Measurements from ENCODE around the gene NLK. TPM values are rescaled to one million over a fixed set of nuclear protein-coding genes. Genes with fewer than 3 reads are reported as not detected.

The NLK gene
- total RNA-seq, 4 donors from 2014 or later = 7.7 to 20.8 (median 11.5) TPM

GRCh38 chr17:28049071-28049470 is 6.6 kb downstream of the NLK start:
- 95% methylated on average over 1 of the region's 1 CpG for WGBS
- H3K9me3 ChIP-seq = no peaks in the 10 kb centered on the region
- H3K27ac ChIP-seq = no peak overlapping the region
- no peak for TF ChIP-seq EP300 (IDR thresholded peaks at IDR 0.05)
- no peak for TF ChIP-seq CTCF (IDR thresholded peaks at IDR 0.05)
- no peak for TF ChIP-seq POLR2AphosphoS5 (IDR thresholded peaks at IDR 0.05)
- no peak for TF ChIP-seq POLR2A (IDR thresholded peaks at IDR 0.05)
- H3K4me3 ChIP-seq = no peak overlapping the region
- H3K27me3 ChIP-seq = no peaks in the 10 kb centered on the region
- H3K36me3 ChIP-seq = no peaks in the 10 kb centered on the region
- H3K4me1 ChIP-seq = peaks cover 25% of the 10 kb centered on the region
- no peak for DNase-seq (ENCODE audit: low spot score in 2 of 2)

GRCh38 chr17:28053044-28053670 is 10.7 kb downstream of the NLK start:
- WGBS = 89% methylated on average over 3 of the region's 3 CpGs
- peaks cover 16% of the 10 kb centered on the region for H3K4me1 ChIP-seq
- no peaks in the 10 kb centered on the region for H3K27me3 ChIP-seq
- H3K27ac ChIP-seq = no peak overlapping the region
- DNase-seq (ENCODE audit: low spot score in 2 of 2) = no peak
- H3K4me3 ChIP-seq = no peak overlapping the region
- no peaks in the 10 kb centered on the region for H3K9me3 ChIP-seq
- TF ChIP-seq EP300 (IDR thresholded peaks at IDR 0.05) (no peak), POLR2A (IDR thresholded peaks at IDR 0.05) (no peak), POLR2AphosphoS5 (IDR thresholded peaks at IDR 0.05) (no peak), CTCF (IDR thresholded peaks at IDR 0.05) (no peak)
- no peaks in the 10 kb centered on the region for H3K36me3 ChIP-seq

GRCh38 chr17:28053725-28054124 is 11.2 kb downstream of the NLK start:
- 82% methylated on average over 2 of the region's 2 CpGs for WGBS
- Histone ChIP-seq H3K4me1 (peaks cover 16% of the 10 kb centered on the region), H3K4me3 (no peak overlapping the region)

GRCh38 chr17:28055546-28056275 is 13.2 kb downstream of the NLK start:
- Histone ChIP-seq H3K27me3 (no peaks in the 10 kb centered on the region), H3K27ac (no peak overlapping the region), H3K9me3 (no peaks in the 10 kb centered on the region), H3K36me3 (no peaks in the 10 kb centered on the region), H3K4me3 (no peak overlapping the region), H3K4me1 (peaks cover 16% of the 10 kb centered on the region)
- TF ChIP-seq POLR2AphosphoS5 (IDR thresholded peaks at IDR 0.05) (no peak), POLR2A (IDR thresholded peaks at IDR 0.05) (no peak), EP300 (IDR thresholded peaks at IDR 0.05) (no peak), CTCF (IDR thresholded peaks at IDR 0.05) (no peak)
- WGBS = 67% methylated on average over 2 of the region's 2 CpGs
- no peak for DNase-seq (ENCODE audit: low spot score in 2 of 2)

More at GRCh38 chr17:28053725-28054124, 11.2 kb downstream of the NLK start:
- Histone ChIP-seq H3K36me3 (no peaks in the 10 kb centered on the region), H3K27me3 (no peaks in the 10 kb centered on the region), H3K9me3 (no peaks in the 10 kb centered on the region), H3K27ac (no peak overlapping the region)
- no peak for TF ChIP-seq CTCF (IDR thresholded peaks at IDR 0.05)
- no peak for TF ChIP-seq POLR2A (IDR thresholded peaks at IDR 0.05)
- TF ChIP-seq EP300 (IDR thresholded peaks at IDR 0.05) = no peak
- TF ChIP-seq POLR2AphosphoS5 (IDR thresholded peaks at IDR 0.05) = no peak
- DNase-seq (ENCODE audit: low spot score in 2 of 2) = no peak

GRCh38 chr17:28056276-28056620 is 13.8 kb downstream of the NLK start:
- H3K27me3 ChIP-seq = no peaks in the 10 kb centered on the region
- H3K9me3 ChIP-seq = no peaks in the 10 kb centered on the region
- H3K27ac ChIP-seq = no peak overlapping the region
- no peak overlapping the region for H3K4me3 ChIP-seq
- WGBS = 74% methylated on average over 3 of the region's 3 CpGs
- TF ChIP-seq CTCF (IDR thresholded peaks at IDR 0.05) = no peak
- no peak for TF ChIP-seq EP300 (IDR thresholded peaks at IDR 0.05)
- TF ChIP-seq POLR2AphosphoS5 (IDR thresholded peaks at IDR 0.05) = no peak
- no peak for TF ChIP-seq POLR2A (IDR thresholded peaks at IDR 0.05)
- no peaks in the 10 kb centered on the region for H3K36me3 ChIP-seq
- H3K4me1 ChIP-seq = peaks cover 16% of the 10 kb centered on the region
- no peak for DNase-seq (ENCODE audit: low spot score in 2 of 2)

Data from suprapubic skin (tissue), 4 donors.